Right lobe of liver (tissue), 6 donors: ENCODE data around the gene FOXN4. TPM values are rescaled to one million over a fixed set of nuclear protein-coding genes. Genes with fewer than 3 reads are reported as not detected.
A peak's percentile ranks its signal among the peaks of the same experiment; 100 is the strongest.

Experiments
- ATAC-seq, 4 donors: fragments of 200-7000 bp; cut with Tn5 transposase; one replicate each; pipeline ENCODE4 v1.9.1; 2020; ENCODE audit warnings: mild to moderate bottlenecking in 4 of 4, moderate library complexity in 4 of 4
- DNase-seq, 3 donors: peaks; one replicate each; pipeline ENCODE4 v3.0.0-alpha.2; 2020
- H3K27ac ChIP-seq, 3 donors: fragments of 200-600 bp; one replicate each; pipeline ENCODE4 v1.8.0; 2022
- H3K27me3 ChIP-seq, 2 donors: fragments of 200-600 bp; one replicate each; pipeline ENCODE4 v1.8.0; 2022
- H3K36me3 ChIP-seq, 4 donors: fragments of 200-600 bp; sonication (generic) in 1 of 4; one replicate each; pipeline versions ENCODE4 v1.5.1 to v1.8.0; 2017 to 2022; ENCODE audit warnings: control low read depth in 1 of 4
- H3K4me1 ChIP-seq, 4 donors: fragments of 200-600 bp; sonication (generic) in 1 of 4; one replicate each; pipeline versions ENCODE4 v1.5.1 to v1.8.0; 2017 to 2022; ENCODE audit warnings: control low read depth in 1 of 4
- H3K4me3 ChIP-seq, 3 donors: fragments of 200-600 bp; one replicate each; pipeline ENCODE4 v1.8.0; 2022
- H3K9me3 ChIP-seq, 4 donors: fragments of 200-600 bp; sonication (generic) in 1 of 4; one replicate each; pipeline versions ENCODE4 v1.5.1 to v1.8.0; 2017 to 2022; ENCODE audit warnings: control low read depth in 1 of 4
- CTCF ChIP-seq, 4 donors: fragments of 200-600 bp in 3 of 4; fragments of 450-650 bp in 1 of 4; IDR thresholded peaks; one replicate each; pipeline versions ENCODE4 v1.5.1 to v1.8.0; 2016 to 2022; ENCODE audit warnings: antibody characterized with exemption in 4 of 4, mild to moderate bottlenecking in 2 of 4
- POLR2A ChIP-seq: fragments of 450-650 bp; IDR thresholded peaks from one replicate; pipeline ENCODE4 v1.6.1; 2017; ENCODE audit warnings: antibody characterized with exemption, mild to moderate bottlenecking
- WGBS: methylation state at CpG from one replicate; pipeline ENCODE4 v1.1.6; 2018; ENCODE audit warnings: low coverage, low lambda C conversion rate; ENCODE audit not compliant: insufficient coverage; ENCODE audit errors: missing lambda C conversion rate; 5-methylcytosine and 5-hydroxymethylcytosine counted together
- intact Hi-C, 2 donors: fragments of 100-400 bp; cut with DNase I; formaldehyde crosslinking; loops; one replicate each; pipeline versions ENCODE4 v1.11.2 to v1.14.1; 2022
- total RNA-seq, 6 experiments: library from RNA; depleted of rRNA in 2 of 6; stranded (reverse); fragments of >200 nt in 2 of 6; fragmentation: NEBNext Ultra II Directional in 3 of 6; extraction: Animal tissue kit (Norgen Biotek cat#: 25700) in 3 of 6; gene quantifications; one replicate each; pipeline versions ENCODE4 v1.1.0 to v1.2.4, GENCODE V29; 2016 to 2023
- donor health status: DM: no; HTN: yes; CAD: no.
- donor health status: DM: no; HTN: no; CAD: no.
- donor health status: DM: no; HTN: no; CAD: no.
- donor health status: DM: no; HTN: yes; CAD: no.
- donor health status: DM: no; HTN: yes; CAD: no.

Gene FOXN4
- total RNA-seq, 6 experiments from 2014 or later, result 0.06 to 0.86 (median 0.15) TPM; not detected in 2

GRCh38 chr12:109292342-109292711 lies 16.8 kb downstream of the FOXN4 start:
- 78% methylated on average over 3 of the region's 5 CpGs for WGBS
- H3K27ac ChIP-seq, result no peak overlapping the region
- DNase-seq, result no peak
- H3K36me3 ChIP-seq, result no peaks in the 10 kb centered on the region
- intact Hi-C loops, result no loop called here
- no peak for ATAC-seq
- H3K4me1 ChIP-seq, result no peaks in the 10 kb centered on the region
- no peaks in the 10 kb centered on the region for H3K27me3 ChIP-seq
- no peak overlapping the region for H3K4me3 ChIP-seq
- TF ChIP-seq CTCF (IDR thresholded peaks at IDR 0.05) (no peak), POLR2A (no peak)
- H3K9me3 ChIP-seq, result no peaks in the 10 kb centered on the region

GRCh38 chr12:109291521-109292341 lies 17.4 kb downstream of the FOXN4 start:
- Histone ChIP-seq H3K36me3 (no peaks in the 10 kb centered on the region), H3K27ac (no peak overlapping the region), H3K4me3 (no peak overlapping the region), H3K4me1 (no peaks in the 10 kb centered on the region), H3K9me3 (no peaks in the 10 kb centered on the region), H3K27me3 (no peaks in the 10 kb centered on the region)
- no peak for DNase-seq
- TF ChIP-seq CTCF (IDR thresholded peaks at IDR 0.05) (no peak), POLR2A (no peak)
- WGBS, result 44% methylated on average over 12 of the region's 31 CpGs
- ATAC-seq, result no peak
- intact Hi-C loops, result no loop called here

- H3K4me3 ChIP-seq, result no peak overlapping the region
Observed at GRCh38 chr12:109291117-109291516, 18.0 kb downstream of the FOXN4 start.

GRCh38 chr12:109290061-109290460 lies 19.0 kb downstream of the FOXN4 start:
- no peaks in the 10 kb centered on the region for H3K27me3 ChIP-seq
- ATAC-seq, result no peak
- no peak for TF ChIP-seq POLR2A
- no peak for TF ChIP-seq CTCF (IDR thresholded peaks at IDR 0.05)
- intact Hi-C loops, result no loop called here
- H3K27ac ChIP-seq, result no peak overlapping the region
- no peaks in the 10 kb centered on the region for H3K9me3 ChIP-seq
- DNase-seq, result peak in 1 of 3 donors; percentile 42
- H3K4me1 ChIP-seq, result no peaks in the 10 kb centered on the region
- WGBS, result 89% methylated on average over 3 of the region's 18 CpGs
- H3K36me3 ChIP-seq, result no peaks in the 10 kb centered on the region
- H3K4me3 ChIP-seq, result no peak overlapping the region

More at GRCh38 chr12:109291117-109291516, 18.0 kb downstream of the FOXN4 start:
- Histone ChIP-seq H3K4me1 (no peaks in the 10 kb centered on the region), H3K9me3 (no peaks in the 10 kb centered on the region), H3K36me3 (no peaks in the 10 kb centered on the region), H3K27ac (no peak overlapping the region), H3K27me3 (no peaks in the 10 kb centered on the region)
- TF ChIP-seq CTCF (IDR thresholded peaks at IDR 0.05), result no peak
- no peak for TF ChIP-seq POLR2A
- DNase-seq (no peak), ATAC-seq (no peak)
- WGBS, result 56% methylated on average over 4 of the region's 15 CpGs
- intact Hi-C loops, result no loop called here
